SU-DHL-6 (cell line): ENCODE results near the gene DOCK10.

ENCODE experiments used
- EZH2phosphoT487 ChIP-seq: fragments of 200-600 bp; sonication (generic), shearing (Covaris generic); conservative IDR thresholded peaks from 2 replicates; pipeline ENCODE4 v1.6.1; 2018; ENCODE audit warnings: mild to moderate bottlenecking, antibody characterized with exemption, low read length, moderate library complexity, mixed read lengths
- TF ChIP-seq, protein P1 (sequence below): fragments of 200-600 bp; sonication (generic); IDR thresholded peaks from one replicate; pipeline ENCODE4 v1.5.1; 2017; ENCODE audit warnings: antibody characterized with exemption, mild to moderate bottlenecking, low read length, moderate library complexity; ENCODE audit not compliant: insufficient read depth, poor library complexity, severe bottlenecking

DNA sequence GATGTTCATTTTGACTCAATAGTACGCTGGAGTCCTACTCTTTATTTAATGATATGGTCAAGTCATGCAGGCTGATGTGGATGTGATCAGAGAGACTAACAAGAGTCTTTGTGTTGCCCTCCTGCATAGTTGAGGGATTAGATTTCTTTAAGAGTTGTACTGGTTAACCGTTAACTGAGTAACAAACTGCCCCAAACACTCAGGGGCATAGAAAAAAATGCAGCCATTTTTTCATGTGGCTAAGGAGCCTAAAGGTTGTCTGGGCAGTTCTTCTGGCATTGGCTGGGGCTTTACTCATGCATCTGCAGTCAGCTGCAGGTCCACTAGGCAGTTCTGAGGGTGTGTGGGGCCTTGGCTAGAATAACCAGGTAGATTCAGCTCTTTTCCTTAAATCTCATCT is 32.5 kb downstream of the DOCK10 start:
- no peak for TF ChIP-seq EZH2phosphoT487
- TF ChIP-seq, protein P1, sequence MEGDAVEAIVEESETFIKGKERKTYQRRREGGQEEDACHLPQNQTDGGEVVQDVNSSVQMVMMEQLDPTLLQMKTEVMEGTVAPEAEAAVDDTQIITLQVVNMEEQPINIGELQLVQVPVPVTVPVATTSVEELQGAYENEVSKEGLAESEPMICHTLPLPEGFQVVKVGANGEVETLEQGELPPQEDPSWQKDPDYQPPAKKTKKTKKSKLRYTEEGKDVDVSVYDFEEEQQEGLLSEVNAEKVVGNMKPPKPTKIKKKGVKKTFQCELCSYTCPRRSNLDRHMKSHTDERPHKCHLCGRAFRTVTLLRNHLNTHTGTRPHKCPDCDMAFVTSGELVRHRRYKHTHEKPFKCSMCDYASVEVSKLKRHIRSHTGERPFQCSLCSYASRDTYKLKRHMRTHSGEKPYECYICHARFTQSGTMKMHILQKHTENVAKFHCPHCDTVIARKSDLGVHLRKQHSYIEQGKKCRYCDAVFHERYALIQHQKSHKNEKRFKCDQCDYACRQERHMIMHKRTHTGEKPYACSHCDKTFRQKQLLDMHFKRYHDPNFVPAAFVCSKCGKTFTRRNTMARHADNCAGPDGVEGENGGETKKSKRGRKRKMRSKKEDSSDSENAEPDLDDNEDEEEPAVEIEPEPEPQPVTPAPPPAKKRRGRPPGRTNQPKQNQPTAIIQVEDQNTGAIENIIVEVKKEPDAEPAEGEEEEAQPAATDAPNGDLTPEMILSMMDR = no peak
